GM21367 (cell line): ENCODE results near the gene RARRES2.
"Not testable (repeated sequence)": the region's sequence is repeated elsewhere in the genome, so short reads cannot be mapped to it uniquely, and the experiment has no call there.

ENCODE experiments used
- ATAC-seq: cut with Tn5 transposase; IDR thresholded peaks from one replicate; pipeline ENCODE4 v1.9.1; 2021; ENCODE audit not compliant: unreplicated experiment

Gene RARRES2

GRCh38 chr7:150341263-150342120 lies at the start of gene RARRES2:
TSS of gene RARRES2 (minus strand) at chr7:150341629. CDS start at chr7:150340609, 1,020 bp downstream.
- no peak for ATAC-seq

GRCh38 chr7:150390205-150390604 lies 48.8 kb upstream of the RARRES2 start:
- no peak for ATAC-seq

- no peak for ATAC-seq
These were observed 48.0 kb upstream of the RARRES2 start for GRCh38 chr7:150389532-150389816.

GRCh38 chr7:150388709-150389531 lies 47.5 kb upstream of the RARRES2 start:
- ATAC-seq, result no peak

GRCh38 chr7:150388306-150388705 lies 46.9 kb upstream of the RARRES2 start:
- ATAC-seq, result no peak

- not testable (repeated sequence) for ATAC-seq
These were observed 44.5 kb upstream of the RARRES2 start for GRCh38 chr7:150385884-150386283.

GRCh38 chr7:150385302-150385723 lies 43.9 kb upstream of the RARRES2 start:
- ATAC-seq, result no peak

GRCh38 chr7:150384406-150385301 lies 43.2 kb upstream of the RARRES2 start:
- ATAC-seq, result no peak

GRCh38 chr7:150383710-150384397 lies 42.4 kb upstream of the RARRES2 start:
- no peak for ATAC-seq

GRCh38 chr7:150382844-150383225 lies 41.4 kb upstream of the RARRES2 start:
- ATAC-seq, result no peak

GRCh38 chr7:150382123-150382843 lies 40.9 kb upstream of the RARRES2 start:
- no peak for ATAC-seq

- no peak for ATAC-seq
These were observed 40.3 kb upstream of the RARRES2 start for GRCh38 chr7:150381785-150382122.

GRCh38 chr7:150381096-150381495 lies 39.7 kb upstream of the RARRES2 start:
- no peak for ATAC-seq

- no peak for ATAC-seq
These were observed 39.0 kb upstream of the RARRES2 start for GRCh38 chr7:150380463-150380862.

GRCh38 chr7:150379441-150380379 lies 38.3 kb upstream of the RARRES2 start:
- no peak for ATAC-seq

- ATAC-seq, result peak; percentile 78
These were observed 37.5 kb upstream of the RARRES2 start, which contains the start of gene ZNF775 for GRCh38 chr7:150378853-150379440. TSS of gene ZNF775 (plus strand) at chr7:150379330. CDS start at chr7:150388471, 9,141 bp downstream.

GRCh38 chr7:150378115-150378852 lies 36.9 kb upstream of the RARRES2 start:
- ATAC-seq, result no peak

GRCh38 chr7:150377635-150378034 lies 36.2 kb upstream of the RARRES2 start:
- no peak for ATAC-seq
